Measurements from ENCODE around the gene DEPDC4. TPM values are rescaled to one million over a fixed set of nuclear protein-coding genes. Genes with fewer than 3 reads are reported as not detected.

DEPDC4 gene
- total RNA-seq, 1 donor from 2014 or later, result 1.7 TPM

DNA sequence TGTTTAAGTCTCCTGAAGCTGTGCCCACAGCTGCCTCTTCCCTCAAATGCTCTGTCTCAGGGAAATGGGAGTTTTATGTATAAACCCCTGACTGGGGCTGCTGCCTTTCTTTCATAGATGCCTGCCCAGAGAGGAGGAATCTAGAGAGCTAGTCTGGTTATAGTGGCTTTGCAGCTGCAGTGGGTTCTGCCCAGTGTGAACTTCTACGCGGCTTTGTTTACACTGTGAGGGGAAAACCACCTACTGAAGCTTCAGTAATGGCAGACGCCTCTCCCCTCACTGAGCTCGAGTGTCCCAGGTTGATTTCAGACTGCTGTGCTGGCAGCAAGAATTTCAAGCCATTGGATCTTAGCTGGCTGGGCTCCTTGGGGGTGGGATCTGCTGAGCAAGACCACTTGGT lies 37.0 kb upstream of the DEPDC4 start:
- no peaks in the 10 kb centered on the region for H3K4me1 Mint-ChIP-seq (ENCODE audit: low read depth, unreplicated experiment)
- Histone ChIP-seq H3K27ac (ENCODE audit: low read depth, low read length) (no peak overlapping the region), H3K4me3 (ENCODE audit: insufficient read depth, low read depth, low read length) (no peak overlapping the region), H3K9me3 (ENCODE audit: insufficient read depth, low read depth, low read length) (no peaks in the 10 kb centered on the region), H3K79me2 (ENCODE audit: insufficient read depth, low read length) (peaks cover 14% of the 10 kb centered on the region), H4K20me1 (ENCODE audit: insufficient read depth, low read length) (peaks cover 17% of the 10 kb centered on the region), H3K27me3 (ENCODE audit: insufficient read depth, low read length) (no peaks in the 10 kb centered on the region), H3K4me2 (ENCODE audit: low read length) (no peak overlapping the region), H3K9ac (ENCODE audit: low read length) (no peak overlapping the region), H3K4me1 (ENCODE audit: insufficient read depth, low read length) (no peaks in the 10 kb centered on the region), H3K36me3 (ENCODE audit: insufficient read depth, low read length) (peaks cover 10% of the 10 kb centered on the region), H2AFZ (ENCODE audit: low read depth, low read length) (no peak overlapping the region)
- H3K27me3 Mint-ChIP-seq (ENCODE audit: low read depth, unreplicated experiment), result no peaks in the 10 kb centered on the region
- FAIRE-seq (no peak), DNase-seq (ENCODE audit: low read depth) (no peak)
- peaks cover 28% of the 10 kb centered on the region for H3K9me3 Mint-ChIP-seq (ENCODE audit: unreplicated experiment)
- H3K4me3 Mint-ChIP-seq (ENCODE audit: unreplicated experiment), result no peak overlapping the region
- H3K36me3 Mint-ChIP-seq (ENCODE audit: low read depth, unreplicated experiment), result peaks cover 70% of the 10 kb centered on the region
- no peak for TF ChIP-seq EZH2 (IDR thresholded peaks at IDR 0.05; ENCODE audit: insufficient read depth, low read length)
- TF ChIP-seq, protein P1, sequence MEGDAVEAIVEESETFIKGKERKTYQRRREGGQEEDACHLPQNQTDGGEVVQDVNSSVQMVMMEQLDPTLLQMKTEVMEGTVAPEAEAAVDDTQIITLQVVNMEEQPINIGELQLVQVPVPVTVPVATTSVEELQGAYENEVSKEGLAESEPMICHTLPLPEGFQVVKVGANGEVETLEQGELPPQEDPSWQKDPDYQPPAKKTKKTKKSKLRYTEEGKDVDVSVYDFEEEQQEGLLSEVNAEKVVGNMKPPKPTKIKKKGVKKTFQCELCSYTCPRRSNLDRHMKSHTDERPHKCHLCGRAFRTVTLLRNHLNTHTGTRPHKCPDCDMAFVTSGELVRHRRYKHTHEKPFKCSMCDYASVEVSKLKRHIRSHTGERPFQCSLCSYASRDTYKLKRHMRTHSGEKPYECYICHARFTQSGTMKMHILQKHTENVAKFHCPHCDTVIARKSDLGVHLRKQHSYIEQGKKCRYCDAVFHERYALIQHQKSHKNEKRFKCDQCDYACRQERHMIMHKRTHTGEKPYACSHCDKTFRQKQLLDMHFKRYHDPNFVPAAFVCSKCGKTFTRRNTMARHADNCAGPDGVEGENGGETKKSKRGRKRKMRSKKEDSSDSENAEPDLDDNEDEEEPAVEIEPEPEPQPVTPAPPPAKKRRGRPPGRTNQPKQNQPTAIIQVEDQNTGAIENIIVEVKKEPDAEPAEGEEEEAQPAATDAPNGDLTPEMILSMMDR (IDR thresholded peaks at IDR 0.05; ENCODE audit: insufficient read depth, low read depth, low read length), result no peak
- H3K27ac Mint-ChIP-seq (ENCODE audit: unreplicated experiment), result no peak overlapping the region

DNA sequence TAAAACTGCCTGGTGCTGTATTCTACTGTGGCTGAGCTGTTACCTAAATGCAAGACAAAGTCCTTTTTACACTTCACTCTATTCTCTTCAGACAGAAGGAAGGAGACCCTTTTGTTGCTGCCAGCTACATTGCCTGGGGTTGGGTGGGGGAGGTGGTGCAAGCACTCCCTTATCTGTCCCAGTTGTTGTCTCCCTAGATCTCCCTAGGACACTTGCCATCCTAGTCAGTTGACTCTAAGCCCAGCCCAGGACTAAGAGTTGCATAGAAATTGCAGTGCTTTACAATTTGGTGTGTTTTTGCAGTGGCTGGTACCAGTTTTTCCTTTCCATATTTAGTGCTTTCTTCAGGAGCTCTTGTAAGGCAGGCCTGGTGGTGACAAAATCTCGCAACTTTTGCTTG lies 35.2 kb upstream of the DEPDC4 start:
- H3K9me3 Mint-ChIP-seq (ENCODE audit: unreplicated experiment), result peaks cover 22% of the 10 kb centered on the region
- FAIRE-seq, result no peak
- H3K36me3 ChIP-seq (ENCODE audit: insufficient read depth, low read length), result peaks cover 11% of the 10 kb centered on the region

More for the DNA sequence above, 35.2 kb upstream of the DEPDC4 start:
- no peak overlapping the region for H3K4me2 ChIP-seq (ENCODE audit: low read length)
- no peaks in the 10 kb centered on the region for H3K27me3 ChIP-seq (ENCODE audit: insufficient read depth, low read length)
- Mint-ChIP-seq H3K36me3 (ENCODE audit: low read depth, unreplicated experiment) (peaks cover 70% of the 10 kb centered on the region), H3K27me3 (ENCODE audit: low read depth, unreplicated experiment) (no peaks in the 10 kb centered on the region), H3K4me1 (ENCODE audit: low read depth, unreplicated experiment) (no peaks in the 10 kb centered on the region), H3K27ac (ENCODE audit: unreplicated experiment) (no peak overlapping the region), H3K4me3 (ENCODE audit: unreplicated experiment) (no peak overlapping the region)
- H3K9me3 ChIP-seq (ENCODE audit: insufficient read depth, low read depth, low read length), result no peaks in the 10 kb centered on the region
- no peak for DNase-seq (ENCODE audit: low read depth)
- no peak overlapping the region for H3K4me3 ChIP-seq (ENCODE audit: insufficient read depth, low read depth, low read length)
- no peak overlapping the region for H2AFZ ChIP-seq (ENCODE audit: low read depth, low read length)
- H3K79me2 ChIP-seq (ENCODE audit: insufficient read depth, low read length), result peaks cover 14% of the 10 kb centered on the region
- H3K4me1 ChIP-seq (ENCODE audit: insufficient read depth, low read length), result no peaks in the 10 kb centered on the region
- H4K20me1 ChIP-seq (ENCODE audit: insufficient read depth, low read length), result peaks cover 15% of the 10 kb centered on the region
- no peak overlapping the region for H3K9ac ChIP-seq (ENCODE audit: low read length)
- H3K27ac ChIP-seq (ENCODE audit: low read depth, low read length), result no peak overlapping the region
- TF ChIP-seq, protein P1 (IDR thresholded peaks at IDR 0.05; ENCODE audit: insufficient read depth, low read depth, low read length), result no peak
- no peak for TF ChIP-seq EZH2 (IDR thresholded peaks at IDR 0.05; ENCODE audit: insufficient read depth, low read length)

Measured in astrocyte (in vitro differentiated cells and primary cell).